Measurements from ENCODE around the gene LDB3.

Gene LDB3

DNA sequence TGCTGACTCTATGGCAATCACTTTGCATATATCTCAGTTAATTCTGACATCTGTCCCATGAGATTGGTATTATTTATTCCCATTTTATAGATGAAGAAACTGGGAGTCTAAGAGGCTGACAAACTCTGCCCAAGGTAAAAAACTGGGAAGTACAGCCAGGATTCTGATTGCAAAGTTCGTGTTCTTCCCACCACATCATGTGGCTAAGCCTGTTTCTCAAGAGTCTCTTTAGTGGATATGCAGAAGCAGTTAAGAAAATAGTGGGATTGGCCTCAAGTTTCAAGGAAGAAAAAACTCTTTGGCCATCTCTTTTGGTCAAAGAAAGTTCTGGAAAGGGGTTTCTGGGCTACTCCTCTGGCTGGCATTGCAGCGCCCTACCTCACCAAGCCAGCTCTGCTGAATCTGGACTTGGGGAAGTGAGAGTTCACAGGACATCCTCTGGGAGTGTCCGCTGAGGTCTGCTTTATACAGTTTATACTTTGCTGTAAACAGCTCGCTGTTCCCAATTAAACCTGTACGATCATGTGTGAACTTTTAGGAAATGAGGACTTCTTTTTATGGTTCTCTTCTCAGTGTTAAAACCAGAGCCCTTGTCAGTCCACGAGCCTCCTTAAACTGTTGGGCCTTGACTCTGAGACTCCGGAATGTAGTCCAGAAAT lies 75.9 kb downstream of the LDB3 start:
- no peaks in the 10 kb centered on the region for H3F3A ChIP-seq (ENCODE audit: control insufficient read depth, insufficient read depth)
- H3K9me2 ChIP-seq (replicated peaks; ENCODE audit: control insufficient read depth, low read length), result no peaks in the 10 kb centered on the region
- H3K79me2 ChIP-seq (ENCODE audit: control insufficient read depth, low read length), result no peaks in the 10 kb centered on the region
- peaks cover 21% of the 10 kb centered on the region for H3K27me3 ChIP-seq (ENCODE audit: control insufficient read depth, low read length)
- H3K36me3 ChIP-seq (ENCODE audit: control insufficient read depth, low read length), result no peaks in the 10 kb centered on the region
- H4K20me1 ChIP-seq (ENCODE audit: control insufficient read depth, insufficient read depth, low read depth, low read length), result peaks cover 3% of the 10 kb centered on the region; the same call in 1 of the 2 replicates
- H3K4me3 ChIP-seq (ENCODE audit: low read length), result no peak overlapping the region
- no peak for TF ChIP-seq EZH2phosphoT487 (IDR thresholded peaks at IDR 0.05; ENCODE audit: borderline replicate concordance, low read length)
- TF ChIP-seq, protein P1, sequence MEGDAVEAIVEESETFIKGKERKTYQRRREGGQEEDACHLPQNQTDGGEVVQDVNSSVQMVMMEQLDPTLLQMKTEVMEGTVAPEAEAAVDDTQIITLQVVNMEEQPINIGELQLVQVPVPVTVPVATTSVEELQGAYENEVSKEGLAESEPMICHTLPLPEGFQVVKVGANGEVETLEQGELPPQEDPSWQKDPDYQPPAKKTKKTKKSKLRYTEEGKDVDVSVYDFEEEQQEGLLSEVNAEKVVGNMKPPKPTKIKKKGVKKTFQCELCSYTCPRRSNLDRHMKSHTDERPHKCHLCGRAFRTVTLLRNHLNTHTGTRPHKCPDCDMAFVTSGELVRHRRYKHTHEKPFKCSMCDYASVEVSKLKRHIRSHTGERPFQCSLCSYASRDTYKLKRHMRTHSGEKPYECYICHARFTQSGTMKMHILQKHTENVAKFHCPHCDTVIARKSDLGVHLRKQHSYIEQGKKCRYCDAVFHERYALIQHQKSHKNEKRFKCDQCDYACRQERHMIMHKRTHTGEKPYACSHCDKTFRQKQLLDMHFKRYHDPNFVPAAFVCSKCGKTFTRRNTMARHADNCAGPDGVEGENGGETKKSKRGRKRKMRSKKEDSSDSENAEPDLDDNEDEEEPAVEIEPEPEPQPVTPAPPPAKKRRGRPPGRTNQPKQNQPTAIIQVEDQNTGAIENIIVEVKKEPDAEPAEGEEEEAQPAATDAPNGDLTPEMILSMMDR (IDR thresholded peaks at IDR 0.05; ENCODE audit: low read depth, low read length, poor library complexity, severe bottlenecking), result no peak
- no peaks in the 10 kb centered on the region for H3K9me3 ChIP-seq (ENCODE audit: control insufficient read depth, insufficient read depth, low read length)
- no peak overlapping the region for H3K4me2 ChIP-seq (ENCODE audit: low read length)
- peaks cover 11% of the 10 kb centered on the region for H3K4me1 ChIP-seq (ENCODE audit: control insufficient read depth, low read length)
- no peak overlapping the region for H3K27ac ChIP-seq (ENCODE audit: low read depth, low read length)

GRCh38 chr10:86747796-86748581 lies 79.7 kb downstream of the LDB3 start:
- Histone ChIP-seq H3K27ac (ENCODE audit: low read depth, low read length) (no peak overlapping the region), H4K20me1 (ENCODE audit: control insufficient read depth, insufficient read depth, low read depth, low read length) (peaks cover 3% of the 10 kb centered on the region; the same call in 1 of the 2 replicates), H3K9me3 (ENCODE audit: control insufficient read depth, insufficient read depth, low read length) (no peaks in the 10 kb centered on the region), H3K9me2 (replicated peaks; ENCODE audit: control insufficient read depth, low read length) (no peaks in the 10 kb centered on the region), H3K4me2 (ENCODE audit: low read length) (0 out of 2 replicates have a peak overlapping the region, but pooled peaks have one; percentile 8), H3K79me2 (ENCODE audit: control insufficient read depth, low read length) (no peaks in the 10 kb centered on the region), H3K27me3 (ENCODE audit: control insufficient read depth, low read length) (peaks cover 32% of the 10 kb centered on the region), H3K4me1 (ENCODE audit: control insufficient read depth, low read length) (peaks cover 11% of the 10 kb centered on the region), H3F3A (ENCODE audit: control insufficient read depth, insufficient read depth) (no peaks in the 10 kb centered on the region), H3K36me3 (ENCODE audit: control insufficient read depth, low read length) (no peaks in the 10 kb centered on the region), H3K4me3 (ENCODE audit: low read length) (no peak overlapping the region)
- TF ChIP-seq EZH2phosphoT487 (IDR thresholded peaks at IDR 0.05; ENCODE audit: borderline replicate concordance, low read length), result no peak
- TF ChIP-seq, protein P1 (IDR thresholded peaks at IDR 0.05; ENCODE audit: low read depth, low read length, poor library complexity, severe bottlenecking), result no peak

DNA sequence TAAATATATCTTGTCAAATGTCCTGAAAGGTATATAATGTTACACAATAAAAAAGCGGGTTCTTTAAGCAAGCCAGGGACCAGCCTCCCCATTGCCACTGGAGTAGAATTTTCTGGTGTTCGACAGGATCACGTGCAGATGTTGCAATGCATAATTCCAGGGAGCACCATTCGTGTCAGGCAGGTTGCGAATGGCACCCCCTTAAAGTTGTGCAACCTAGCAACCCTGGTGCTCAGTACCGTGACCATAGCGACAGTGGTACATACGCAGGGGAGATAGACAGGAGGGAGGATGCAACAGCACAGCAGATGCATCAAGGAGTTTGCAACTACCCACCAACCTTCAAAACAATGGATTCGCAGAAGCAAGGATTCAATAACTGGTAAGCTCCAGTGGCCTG lies 81.5 kb downstream of the LDB3 start:
- no peaks in the 10 kb centered on the region for H3K9me2 ChIP-seq (replicated peaks; ENCODE audit: control insufficient read depth, low read length)
- H3K36me3 ChIP-seq (ENCODE audit: control insufficient read depth, low read length), result no peaks in the 10 kb centered on the region
- no peaks in the 10 kb centered on the region for H3F3A ChIP-seq (ENCODE audit: control insufficient read depth, insufficient read depth)
- 0 out of 2 replicates have a peak, but pooled peaks cover 3% of the 10 kb centered on the region for H4K20me1 ChIP-seq (ENCODE audit: control insufficient read depth, insufficient read depth, low read depth, low read length)
- H3K4me2 ChIP-seq (ENCODE audit: low read length), result no peak overlapping the region
- no peak overlapping the region for H3K27ac ChIP-seq (ENCODE audit: low read depth, low read length)
- H3K79me2 ChIP-seq (ENCODE audit: control insufficient read depth, low read length), result no peaks in the 10 kb centered on the region
- peaks cover 11% of the 10 kb centered on the region for H3K4me1 ChIP-seq (ENCODE audit: control insufficient read depth, low read length)
- H3K4me3 ChIP-seq (ENCODE audit: low read length), result no peak overlapping the region
- TF ChIP-seq EZH2phosphoT487 (IDR thresholded peaks at IDR 0.05; ENCODE audit: borderline replicate concordance, low read length), result no peak
- TF ChIP-seq, protein P1 (IDR thresholded peaks at IDR 0.05; ENCODE audit: low read depth, low read length, poor library complexity, severe bottlenecking), result no peak
- H3K9me3 ChIP-seq (ENCODE audit: control insufficient read depth, insufficient read depth, low read length), result no peaks in the 10 kb centered on the region
- peaks cover 34% of the 10 kb centered on the region for H3K27me3 ChIP-seq (ENCODE audit: control insufficient read depth, low read length)

Data from DOHH2 (cell line).